Lung (tissue), 12 donors: ENCODE results near the gene VASH1. TPM values are rescaled to one million over a fixed set of nuclear protein-coding genes. Genes with fewer than 3 reads are reported as not detected.
A peak's percentile ranks its signal among the peaks of the same experiment; 100 is the strongest.

ENCODE experiments used
- ATAC-seq: fragments of 200-7000 bp; cut with Tn5 transposase; one replicate; pipeline ENCODE4 v1.9.1; 2020; ENCODE audit warnings: moderate number of reproducible peaks; ENCODE audit not compliant: insufficient read depth, low FRiP score
- DNase-seq, 3 donors: peaks; one replicate each; pipeline ENCODE4 v3.0.0-alpha.2; 2013 to 2017
- H3K27ac ChIP-seq, 2 donors: one replicate each; pipeline ENCODE4 v1.5.1; 2013; ENCODE audit warnings: mild to moderate bottlenecking in 2 of 2, moderate library complexity in 2 of 2, control low read depth in 1 of 2, inconsistent platforms in 1 of 2, low read depth in 1 of 2, low read length in 1 of 2
- H3K27me3 ChIP-seq, 3 donors: one replicate each; pipeline ENCODE4 v1.5.1; 2013; ENCODE audit warnings: low read length in 2 of 3; ENCODE audit not compliant: control insufficient read depth in 3 of 3, insufficient read depth in 3 of 3
- H3K36me3 ChIP-seq, 4 donors: one replicate each; pipeline ENCODE4 v1.5.1; 2013; ENCODE audit warnings: low read length in 4 of 4, mild to moderate bottlenecking in 1 of 4, moderate library complexity in 1 of 4; ENCODE audit not compliant: control insufficient read depth in 4 of 4, insufficient read depth in 4 of 4
- H3K4me1 ChIP-seq, 5 donors: one replicate each; pipeline ENCODE4 v1.5.1; 2013; ENCODE audit warnings: low read length in 5 of 5, mild to moderate bottlenecking in 2 of 5, moderate library complexity in 1 of 5; ENCODE audit not compliant: control insufficient read depth in 5 of 5, insufficient read depth in 5 of 5
- H3K4me3 ChIP-seq: one replicate; pipeline ENCODE4 v1.5.1; 2013; ENCODE audit warnings: mild to moderate bottlenecking, control low read depth, moderate library complexity
- H3K9ac ChIP-seq, 2 donors: one replicate each; pipeline ENCODE4 v1.5.1; 2013; ENCODE audit warnings: low read length in 2 of 2, control low read depth in 1 of 2; ENCODE audit not compliant: insufficient read depth in 1 of 2
- H3K9me3 ChIP-seq, 4 donors: one replicate each; pipeline ENCODE4 v1.5.1; 2013; ENCODE audit warnings: low read length in 3 of 4, mild to moderate bottlenecking in 1 of 4, moderate library complexity in 1 of 4; ENCODE audit not compliant: control insufficient read depth in 4 of 4, insufficient read depth in 3 of 4
- CTCF ChIP-seq: IDR thresholded peaks from 2 replicates; pipeline ENCODE4 v1.5.1; 2012; ENCODE audit warnings: mild to moderate bottlenecking; ENCODE audit errors: control extremely low read depth, extremely low read depth
- WGBS, 2 donors: extraction: QIAGEN DNeasy Blood & Tissue Kit; methylation state at CpG; one replicate each; pipeline ENCODE4 v1.1.7; 2013; 5-methylcytosine and 5-hydroxymethylcytosine counted together
- polyA plus RNA-seq, 2 donors: library from polyadenylated mRNA; stranded (reverse); fragments of 200-250 nt; gene quantifications; one replicate each; pipeline ENCODE4 v1.2.1, GENCODE V29; 2013
- total RNA-seq, 2 donors: library from RNA; depleted of rRNA in 1 of 2; stranded (reverse); fragments of >200 nt in 1 of 2; gene quantifications; one replicate each; pipeline ENCODE4 v1.2.1, GENCODE V29; 2014 to 2021
- donor health status: control.
- donor health status: control.
- donor health status: Bipolar disorder and iron deficiency.
- donor health status: healthy.
- donor health status: DM: yes; HTN: yes; CAD: no.

Gene VASH1
- total and polyA plus RNA-seq, 4 donors = 10.5 to 25.4 (median 18.0) TPM

- H3K9me3 ChIP-seq = no peaks in the 10 kb centered on the region
- ATAC-seq = no peak
- H3K4me3 ChIP-seq = peak overlapping the region; percentile 83
- no peak for TF ChIP-seq CTCF
- H3K4me1 ChIP-seq = peaks cover 0 to 36% (median 9%) of the 10 kb centered on the region in 5 donors
- H3K9ac ChIP-seq = peak overlapping the region in 1 of 2 donors; percentile 7
- H3K36me3 ChIP-seq = no peaks in the 10 kb centered on the region
- no peaks in the 10 kb centered on the region for H3K27me3 ChIP-seq
- H3K27ac ChIP-seq = peak overlapping the region; percentile 85 to 86
- WGBS, 2 donors = 21 to 24% methylated on average over 28 of the region's 28 CpGs
- peak in 1 of 3 donors; percentile 14 for DNase-seq
Observed at GRCh38 chr14:76762411-76763095, 1.3 kb downstream of the VASH1 start.

- Histone ChIP-seq H3K9ac (no peak overlapping the region), H3K27me3 (no peaks in the 10 kb centered on the region), H3K27ac (peak overlapping the region in 1 of 2 donors; percentile 29), H3K4me1 (peaks cover 3 to 43% (median 9%) of the 10 kb centered on the region in 5 donors), H3K36me3 (no peaks in the 10 kb centered on the region), H3K9me3 (no peaks in the 10 kb centered on the region), H3K4me3 (peak overlapping the region; percentile 12)
- DNase-seq (peak in 2 of 3 donors; percentile 9 to 29), ATAC-seq (no peak)
- TF ChIP-seq CTCF = no peak
- WGBS, 2 donors = 61 to 68% methylated on average over 14 of the region's 14 CpGs
Observed at GRCh38 chr14:76763096-76764041, 2.1 kb downstream of the VASH1 start.

- Histone ChIP-seq H3K9ac (no peak overlapping the region), H3K9me3 (no peaks in the 10 kb centered on the region), H3K27ac (peak overlapping the region in 1 of 2 donors; percentile 20), H3K4me1 (peaks cover 3 to 46% (median 20%) of the 10 kb centered on the region in 5 donors), H3K36me3 (peaks cover 0 to 5% (median 0%) of the 10 kb centered on the region in 4 donors), H3K4me3 (no peak overlapping the region), H3K27me3 (no peaks in the 10 kb centered on the region)
- 76 to 92% methylated on average over 6 of the region's 6 CpGs for WGBS, 2 donors
- DNase-seq (peak in 1 of 3 donors; percentile 13), ATAC-seq (no peak)
- no peak for TF ChIP-seq CTCF
Observed at GRCh38 chr14:76765461-76765931, 4.2 kb downstream of the VASH1 start.
